Renal cortex interstitium (tissue), 11 donors: ENCODE results near the gene FAM50B. TPM values are rescaled to one million over a fixed set of nuclear protein-coding genes. Genes with fewer than 3 reads are reported as not detected.

Experiments used
- DNase-seq, 11 donors: peaks; one replicate each; pipeline ENCODE4 v3.0.0-alpha.2; 2013; ENCODE audit warnings: low read depth in 9 of 11, low spot score in 4 of 11; ENCODE audit errors: extremely low read depth in 1 of 11
- polyA plus RNA-seq, 3 donors: library from polyadenylated mRNA; unstranded; fragments of 120-200 nt; gene quantifications; one replicate each; pipeline ENCODE4 v1.2.1, GENCODE V29; 2013; ENCODE audit not compliant: insufficient read length in 3 of 3

FAM50B gene
- polyA plus RNA-seq, 3 donors, result 10.3 to 15.3 (median 13.2) TPM

DNA sequence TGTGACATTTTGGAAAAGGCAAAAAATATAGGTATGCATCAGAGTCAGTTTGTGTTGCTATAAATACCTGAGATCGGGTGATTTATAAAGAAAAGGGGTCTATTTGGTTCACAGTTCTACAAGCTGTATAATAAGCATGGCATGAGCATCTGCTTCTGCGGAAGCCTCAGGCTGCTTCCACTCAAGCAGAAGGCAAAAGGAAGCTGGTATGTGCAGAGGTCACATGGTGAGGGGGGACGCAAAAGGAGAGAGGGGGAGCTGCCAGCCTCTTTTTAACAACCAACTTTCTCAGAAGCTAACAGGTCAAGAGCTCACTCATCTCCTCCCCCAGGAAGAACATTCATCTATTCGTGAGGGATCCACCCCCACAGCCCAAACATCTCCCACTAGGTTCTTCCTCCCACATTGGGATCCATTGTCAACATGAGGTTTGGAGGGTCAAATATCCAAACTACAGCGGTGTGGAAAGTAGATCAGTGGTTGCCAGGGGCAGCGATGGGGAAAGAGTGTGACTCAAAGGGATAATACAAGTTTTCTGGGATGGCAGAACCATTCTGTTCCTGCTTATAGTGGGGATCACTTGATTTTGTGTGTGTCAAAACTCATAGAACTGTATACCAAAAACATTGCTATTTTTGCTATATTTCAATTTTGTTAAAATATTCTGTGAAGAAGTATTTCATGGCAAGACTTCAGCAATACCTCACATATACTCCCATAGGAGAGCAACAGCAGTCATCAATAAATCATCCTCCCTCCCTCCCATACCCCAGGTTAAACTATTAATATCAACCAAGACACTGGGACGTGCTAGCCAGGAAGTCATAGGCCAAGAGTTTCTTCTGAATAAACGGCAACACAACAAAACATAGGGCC lies 9.9 kb upstream of the FAM50B start:
- DNase-seq, result no peak

- no peak for DNase-seq
These were observed 8.1 kb upstream of the FAM50B start for GRCh38 chr6:3841066-3841454.

- no peak for DNase-seq
These were observed 7.2 kb upstream of the FAM50B start for GRCh38 chr6:3841711-3842565.

DNA sequence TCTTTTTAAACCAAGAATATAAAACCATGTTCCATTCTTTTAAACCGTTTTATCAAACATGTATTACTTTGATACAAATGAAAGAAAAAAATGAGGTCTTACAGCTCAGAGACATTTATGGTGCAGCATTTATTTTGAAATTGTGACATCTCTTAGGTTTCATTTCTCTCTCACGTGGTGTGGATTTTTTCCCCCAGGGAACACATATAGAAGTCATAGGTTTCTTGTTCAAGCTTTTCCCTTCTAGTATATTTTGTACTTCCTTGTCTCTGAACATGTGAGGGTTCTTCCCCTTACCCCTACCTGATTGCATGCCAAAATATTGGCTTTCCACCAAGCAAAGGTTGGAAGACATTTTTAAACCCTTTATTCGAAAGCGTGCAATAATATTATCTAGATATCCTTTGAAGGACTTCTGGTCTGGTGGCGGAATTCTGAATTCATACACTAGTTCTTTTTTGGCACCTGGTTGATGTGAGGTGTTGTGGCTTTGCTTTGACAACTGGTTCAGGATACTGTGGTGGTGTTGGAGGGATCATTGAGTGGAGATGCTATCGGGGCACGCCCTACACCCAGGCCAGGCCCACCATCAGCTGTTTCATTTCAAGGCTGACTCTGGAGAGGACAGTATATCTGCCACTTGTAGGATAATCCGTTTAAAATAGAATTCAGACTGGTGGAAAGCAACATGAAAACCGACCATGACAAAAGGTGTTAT lies 5.6 kb upstream of the FAM50B start:
- no peak for DNase-seq

DNA sequence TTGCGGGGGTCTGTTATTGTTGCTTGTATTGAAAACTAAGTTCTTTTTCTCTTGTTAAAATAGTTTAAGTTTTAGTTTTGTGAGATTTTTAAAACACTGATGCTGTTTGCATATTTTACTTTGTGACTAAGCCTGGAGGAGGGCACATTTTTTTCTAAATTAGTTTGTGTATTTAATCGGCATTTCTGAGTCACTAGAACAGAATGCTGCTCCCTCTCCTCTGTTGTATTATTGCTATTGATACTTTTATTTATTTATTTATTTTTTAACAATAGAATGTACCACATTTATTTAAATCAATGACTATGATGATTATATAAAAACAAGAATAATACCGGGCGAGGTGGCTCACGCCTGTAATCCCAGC lies 5.1 kb upstream of the FAM50B start:
- no peak for DNase-seq

DNA sequence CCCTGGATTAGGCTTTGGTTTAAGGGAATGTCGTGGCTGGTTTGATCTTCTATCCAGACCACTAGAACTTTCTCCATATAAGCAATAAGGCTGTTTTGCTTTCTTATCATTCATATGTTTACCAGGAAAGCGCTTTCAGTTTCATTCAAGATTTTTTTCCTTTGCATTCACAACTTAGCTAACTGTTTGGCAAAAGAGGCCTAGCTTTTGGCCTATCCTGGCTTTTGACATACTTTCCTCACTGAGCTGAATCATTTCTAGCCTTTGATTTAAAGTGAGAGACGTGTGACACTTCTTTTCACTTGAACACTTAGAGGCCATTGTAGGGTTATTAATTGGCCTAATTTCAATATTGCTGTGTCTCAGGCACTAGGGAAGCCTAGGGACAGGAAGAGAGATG lies 1.7 kb upstream of the FAM50B start:
- no peak for DNase-seq

- DNase-seq, result no peak
These were observed 793 bp upstream of the FAM50B start for GRCh38 chr6:3848380-3848779.

- DNase-seq, result peak in 2 of 11 donors; percentile 10 to 31
These were observed 693 bp downstream of the FAM50B start for GRCh38 chr6:3849681-3850450.

DNA sequence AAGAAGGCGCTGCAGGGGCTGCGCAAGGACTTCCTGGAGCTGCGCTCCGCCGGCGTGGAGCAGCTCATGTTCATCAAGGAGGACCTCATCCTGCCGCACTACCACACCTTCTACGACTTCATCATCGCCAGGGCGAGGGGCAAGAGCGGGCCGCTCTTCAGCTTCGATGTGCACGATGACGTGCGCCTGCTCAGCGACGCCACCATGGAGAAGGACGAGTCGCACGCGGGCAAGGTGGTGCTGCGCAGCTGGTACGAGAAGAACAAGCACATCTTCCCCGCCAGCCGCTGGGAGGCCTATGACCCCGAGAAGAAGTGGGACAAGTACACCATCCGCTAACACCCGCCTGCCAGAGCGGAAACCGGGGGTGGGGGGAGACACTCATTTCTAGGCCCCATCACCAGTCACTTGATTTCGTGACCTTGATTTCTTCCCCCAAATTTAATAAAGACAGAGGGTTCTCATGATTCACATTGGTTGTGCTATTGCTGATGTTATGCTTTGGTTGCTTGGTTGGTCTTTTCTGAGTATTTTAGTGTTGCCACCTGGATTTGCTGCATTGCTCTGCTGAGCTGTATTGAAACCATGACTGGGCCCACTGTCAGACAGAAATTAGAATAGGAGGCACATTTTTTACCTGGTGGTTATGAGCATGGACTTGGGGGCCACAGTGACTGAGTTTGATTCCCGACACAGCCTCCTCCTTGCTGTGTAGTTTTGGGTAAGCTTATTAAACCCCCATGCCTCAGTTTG lies 1.5 kb downstream of the FAM50B start:
- DNase-seq, result no peak

DNA sequence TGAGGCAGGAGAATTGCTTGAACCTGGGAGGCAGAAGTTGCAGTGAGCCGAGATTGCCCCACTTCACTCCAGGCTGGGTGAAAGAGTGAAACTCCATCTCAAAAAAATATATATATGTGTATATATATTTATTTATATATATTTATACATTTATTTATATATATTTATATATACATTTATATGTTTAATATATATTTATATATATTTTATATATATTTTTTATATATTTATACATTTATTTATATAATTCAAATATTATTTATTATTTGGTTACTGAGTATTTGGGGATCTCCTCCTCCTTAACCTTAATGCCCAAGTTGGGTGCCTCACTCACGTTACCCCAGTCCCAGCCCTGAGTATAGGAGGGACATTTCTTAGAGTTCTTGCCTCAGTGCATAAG lies 2.7 kb downstream of the FAM50B start:
- no peak for DNase-seq

DNA sequence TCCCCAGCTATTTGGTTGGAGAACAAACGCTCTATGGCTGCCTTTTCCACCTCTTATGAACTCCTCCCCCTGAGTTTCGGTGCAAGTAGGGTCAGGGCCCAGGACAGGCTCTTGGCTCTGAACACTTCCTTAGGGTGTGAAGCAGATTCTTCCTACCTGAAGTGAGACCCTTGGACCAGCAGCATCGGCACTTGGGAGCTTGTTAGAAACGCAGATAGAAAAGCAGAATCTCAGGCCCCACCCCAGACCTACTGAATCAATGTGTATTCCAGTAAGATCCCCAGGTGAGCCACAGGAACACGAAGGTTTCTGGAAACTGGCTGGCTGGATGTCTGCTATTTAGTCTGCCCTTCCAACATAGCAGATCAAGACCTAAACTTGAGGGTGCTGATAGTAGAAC lies 3.2 kb downstream of the FAM50B start:
- DNase-seq, result no peak

- DNase-seq, result no peak
These were observed 6.7 kb downstream of the FAM50B start for GRCh38 chr6:3855866-3856265.

DNA sequence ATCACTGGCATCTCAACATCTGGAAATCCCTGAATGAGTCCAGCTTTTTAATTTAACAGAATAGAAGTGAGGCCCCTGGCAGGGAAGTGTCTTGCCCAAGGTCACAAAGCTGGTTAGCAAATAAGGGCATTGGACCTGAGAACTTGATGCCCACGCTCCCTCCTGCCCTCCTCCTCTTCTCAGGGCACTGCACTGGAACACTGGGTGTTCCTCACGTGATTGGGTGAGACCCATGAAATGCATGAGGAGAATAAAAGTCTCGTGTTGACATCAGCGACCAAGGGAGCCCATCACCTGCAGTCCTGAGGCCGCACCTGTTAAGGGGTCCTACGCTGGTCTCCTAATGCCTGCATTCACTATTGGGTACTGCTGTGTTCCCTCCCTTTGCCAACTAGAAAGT lies 7.4 kb downstream of the FAM50B start:
- no peak for DNase-seq

DNA sequence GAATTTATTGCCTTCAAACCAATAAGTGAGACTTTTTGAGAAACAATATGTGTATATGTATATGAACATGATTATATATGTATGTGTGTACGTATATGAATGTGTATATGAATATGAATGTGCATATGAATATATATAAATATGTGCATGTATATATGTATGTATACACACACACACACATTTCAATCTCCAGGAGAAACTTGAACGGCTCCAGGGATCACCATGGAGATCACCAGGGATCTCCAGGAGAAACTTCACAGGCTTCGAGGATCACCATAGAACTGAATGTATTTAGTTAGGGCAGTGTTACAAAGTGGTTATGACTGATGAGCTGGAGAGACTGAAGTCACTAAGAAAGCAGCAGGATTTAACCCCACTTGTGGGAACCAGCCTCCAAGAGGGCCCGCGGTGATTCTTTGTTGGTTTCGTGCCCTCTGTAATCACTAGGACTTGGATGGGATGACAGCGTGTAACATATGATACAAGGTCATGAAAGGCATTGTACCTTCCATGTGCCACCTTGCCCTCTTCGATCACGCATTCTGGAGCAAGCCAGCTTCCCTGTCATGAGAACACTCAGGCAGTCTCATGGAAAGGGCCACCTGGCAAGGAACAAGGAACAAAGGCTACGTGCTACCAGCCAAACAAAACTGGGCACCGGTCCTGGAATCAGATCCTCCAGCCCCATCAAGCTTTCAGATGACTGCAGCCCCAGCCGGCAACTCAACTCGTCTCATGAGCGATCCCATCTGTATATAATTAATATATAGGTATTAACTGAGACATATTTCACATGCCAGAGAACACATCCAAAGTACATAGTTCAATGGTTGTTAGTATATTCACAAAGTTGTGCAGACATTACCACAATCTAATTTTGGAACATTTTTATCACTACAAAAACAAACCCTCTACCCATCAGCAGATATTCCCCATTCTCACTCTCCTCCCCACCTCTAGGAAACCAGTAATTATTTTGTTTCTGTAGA lies 8.6 kb downstream of the FAM50B start:
- DNase-seq, result no peak

GRCh38 chr6:3859878-3860552 lies 10.8 kb downstream of the FAM50B start:
- no peak for DNase-seq

DNA sequence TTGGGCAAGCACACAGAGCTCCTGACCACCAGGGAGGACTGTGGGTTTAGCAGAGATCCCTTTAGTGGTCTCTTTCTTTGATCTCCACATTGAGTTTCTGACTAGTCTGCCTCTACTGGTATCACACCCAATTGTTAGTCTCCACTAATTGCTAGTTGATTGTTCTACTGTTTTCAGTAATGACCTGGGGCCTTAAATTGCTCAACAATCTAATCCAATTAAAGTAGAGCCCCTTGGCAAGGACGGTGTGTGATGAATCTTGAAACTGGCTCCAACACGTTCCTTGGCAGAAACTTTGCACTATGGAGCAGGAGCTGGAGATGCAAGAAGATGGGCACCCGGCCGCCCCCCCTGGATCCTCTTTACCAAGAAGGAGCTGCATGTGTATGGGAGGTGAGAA lies 12.3 kb downstream of the FAM50B start:
- no peak for DNase-seq

DNA sequence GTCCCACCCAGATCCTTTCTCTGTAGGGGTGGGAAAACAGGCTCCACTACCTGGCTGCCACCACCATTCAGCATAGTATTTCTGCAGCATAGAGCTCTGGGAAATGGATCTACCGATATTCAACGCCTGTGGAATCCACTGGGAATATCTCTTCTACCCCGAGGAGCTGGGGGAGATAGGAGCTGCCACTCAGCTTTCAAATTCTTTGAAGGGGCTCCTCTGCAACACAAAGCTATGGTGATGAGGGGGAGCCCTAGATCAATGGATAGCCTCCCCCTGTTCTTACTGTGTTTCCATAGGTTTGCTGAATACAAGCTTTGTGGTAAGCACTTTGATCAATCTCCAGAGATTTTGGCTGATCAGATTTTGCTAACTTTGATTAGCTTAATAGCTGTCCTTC lies 12.9 kb downstream of the FAM50B start:
- no peak for DNase-seq
